Kidney (tissue), 14 donors: ENCODE data around the gene ANKRD11. TPM values are rescaled to one million over a fixed set of nuclear protein-coding genes. Genes with fewer than 3 reads are reported as not detected.

Experiments
- DNase-seq, 5 donors: peaks; one replicate each; pipeline ENCODE4 v3.0.0-alpha.2; 2013 to 2020
- FAIRE-seq: peaks from 2 replicates; lab custom pipeline; 2012; peaks lifted over from hg19 to GRCh38; lab: Jason Lieb, UNC
- H3K27ac ChIP-seq, 2 donors: one replicate each; pipeline ENCODE4 v1.7.0; 2013; ENCODE audit warnings: low read depth in 2 of 2, low read length in 2 of 2, inconsistent platforms in 1 of 2
- H3K27me3 ChIP-seq: one replicate; pipeline ENCODE4 v1.7.1; 2013; ENCODE audit warnings: low read length, inconsistent platforms; ENCODE audit not compliant: control insufficient read depth, insufficient read depth
- H3K36me3 ChIP-seq, 3 donors: one replicate each; pipeline versions ENCODE4 v1.7.0 to v1.7.1; 2013; ENCODE audit warnings: low read length in 3 of 3, control low read depth in 1 of 3, inconsistent platforms in 1 of 3; ENCODE audit not compliant: insufficient read depth in 3 of 3, control insufficient read depth in 2 of 3
- H3K4me1 ChIP-seq, 3 donors: one replicate each; pipeline versions ENCODE4 v1.7.0 to v1.7.1; 2013; ENCODE audit warnings: low read length in 3 of 3, inconsistent platforms in 1 of 3, low read depth in 1 of 3; ENCODE audit not compliant: control insufficient read depth in 2 of 3, insufficient read depth in 2 of 3
- H3K4me3 ChIP-seq, 3 donors: one replicate each; pipeline versions ENCODE4 v1.7.0 to v1.8.1; 2013; ENCODE audit warnings: low read length in 3 of 3, control low read depth in 1 of 3, inconsistent platforms in 1 of 3
- H3K9ac ChIP-seq, 3 donors: one replicate each; pipeline versions ENCODE4 v1.7.0 to v1.7.1; 2013; ENCODE audit warnings: low read length in 3 of 3, control low read depth in 1 of 3, inconsistent platforms in 1 of 3
- H3K9me3 ChIP-seq, 3 donors: one replicate each; pipeline versions ENCODE4 v1.7.0 to v1.7.1; 2013; ENCODE audit warnings: low read length in 3 of 3, control low read depth in 1 of 3, inconsistent platforms in 1 of 3; ENCODE audit not compliant: control insufficient read depth in 2 of 3, insufficient read depth in 1 of 3
- intact Hi-C: fragments of 100-400 bp; cut with DNase I; formaldehyde crosslinking; loops from one replicate; pipeline ENCODE4 v1.11.1; 2022
- polyA plus RNA-seq: library from polyadenylated mRNA; stranded (reverse); fragments of 350-450 nt; fragmentation: Illumina TruSeq; extraction: RNeasy Lipid Tissue Mini Kit (QIAGEN cat#74804); gene quantifications from one replicate; pipeline ENCODE4 v1.2.3, GENCODE V29; 2014; ENCODE audit warnings: low read depth, low replicate concordance; ENCODE audit not compliant: insufficient read depth
- total RNA-seq: library from RNA; stranded (reverse); fragmentation: NEBNext Ultra II Directional; extraction: Animal tissue kit (Norgen Biotek cat#: 25700); gene quantifications from one replicate; pipeline ENCODE4 v1.2.1, GENCODE V29; 2021
- TF ChIP-seq, protein P1 (sequence below): IDR thresholded peaks from 3 replicates; pipeline ENCODE4 v1.5.1; 2012; ENCODE audit warnings: mild to moderate bottlenecking, moderate library complexity, borderline replicate concordance; ENCODE audit not compliant: insufficient read depth; ENCODE audit errors: extremely low read depth
- donor health status: control.
- donor health status: control.
- donor health status: control.
- donor health status: control.
- donor health status: control.
- donor health status: DM: yes; HTN: yes; CAD: no.
- donor health status: Normal renal cell carcinoma (clear cell type).

ANKRD11 gene
- total and polyA plus RNA-seq, 2 donors from 2014 or later: 36.2 to 154 TPM

DNA sequence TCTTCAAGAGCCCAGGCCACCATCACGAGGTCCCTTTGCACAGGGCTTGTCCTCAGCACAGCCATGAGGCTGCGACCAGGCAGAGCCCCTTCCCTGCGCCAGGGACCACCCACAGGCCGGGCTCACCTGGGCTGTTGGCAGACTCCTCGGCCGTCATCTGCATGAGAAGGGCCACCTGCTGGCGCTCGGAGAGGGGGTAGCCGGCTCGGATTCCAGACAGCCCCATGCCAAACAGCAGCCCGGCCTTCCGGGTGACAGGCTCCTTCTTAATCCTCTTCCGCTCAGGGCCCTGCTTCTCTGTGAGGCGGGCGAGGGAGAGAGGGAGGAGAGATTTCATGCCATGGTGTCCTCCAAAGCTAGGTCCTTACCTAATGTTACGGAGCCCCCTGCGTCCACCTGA lies 199.5 kb downstream of the ANKRD11 start:
- Histone ChIP-seq H3K4me1 (no peaks in the 10 kb centered on the region), H3K9ac (no peak overlapping the region), H3K36me3 (peaks cover 4 to 19% (median 16%) of the 10 kb centered on the region in 3 donors), H3K9me3 (no peaks in the 10 kb centered on the region), H3K27me3 (no peaks in the 10 kb centered on the region), H3K27ac (no peak overlapping the region), H3K4me3 (no peak overlapping the region)
- TF ChIP-seq, protein P1, sequence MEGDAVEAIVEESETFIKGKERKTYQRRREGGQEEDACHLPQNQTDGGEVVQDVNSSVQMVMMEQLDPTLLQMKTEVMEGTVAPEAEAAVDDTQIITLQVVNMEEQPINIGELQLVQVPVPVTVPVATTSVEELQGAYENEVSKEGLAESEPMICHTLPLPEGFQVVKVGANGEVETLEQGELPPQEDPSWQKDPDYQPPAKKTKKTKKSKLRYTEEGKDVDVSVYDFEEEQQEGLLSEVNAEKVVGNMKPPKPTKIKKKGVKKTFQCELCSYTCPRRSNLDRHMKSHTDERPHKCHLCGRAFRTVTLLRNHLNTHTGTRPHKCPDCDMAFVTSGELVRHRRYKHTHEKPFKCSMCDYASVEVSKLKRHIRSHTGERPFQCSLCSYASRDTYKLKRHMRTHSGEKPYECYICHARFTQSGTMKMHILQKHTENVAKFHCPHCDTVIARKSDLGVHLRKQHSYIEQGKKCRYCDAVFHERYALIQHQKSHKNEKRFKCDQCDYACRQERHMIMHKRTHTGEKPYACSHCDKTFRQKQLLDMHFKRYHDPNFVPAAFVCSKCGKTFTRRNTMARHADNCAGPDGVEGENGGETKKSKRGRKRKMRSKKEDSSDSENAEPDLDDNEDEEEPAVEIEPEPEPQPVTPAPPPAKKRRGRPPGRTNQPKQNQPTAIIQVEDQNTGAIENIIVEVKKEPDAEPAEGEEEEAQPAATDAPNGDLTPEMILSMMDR: no peak
- intact Hi-C loops: no loop called here
- DNase-seq (peak; percentile 59 to 81 (median 63)), FAIRE-seq (no peak)

DNA sequence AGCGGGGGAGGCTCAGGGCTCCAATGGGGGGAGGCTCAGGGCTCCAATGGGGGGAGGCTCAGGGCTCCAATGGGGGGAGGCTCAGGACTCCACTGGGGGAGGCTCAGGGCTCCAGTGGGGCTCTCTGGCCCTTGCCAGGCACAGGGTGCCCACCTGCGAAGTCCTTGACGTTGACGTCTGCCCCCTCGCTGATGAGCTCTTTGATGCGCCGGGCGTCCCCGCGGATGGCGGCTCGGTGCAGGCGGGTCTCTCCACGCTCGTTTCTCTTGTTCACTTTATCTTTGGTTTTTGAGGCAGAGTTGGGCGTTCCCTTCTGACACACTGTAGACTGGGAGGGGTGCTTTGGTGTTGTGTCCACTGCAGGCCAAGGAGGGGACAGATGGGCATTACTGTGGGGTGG lies 199.9 kb downstream of the ANKRD11 start:
- Histone ChIP-seq H3K4me1 (no peaks in the 10 kb centered on the region), H3K9ac (no peak overlapping the region), H3K36me3 (peaks cover 4 to 23% (median 20%) of the 10 kb centered on the region in 3 donors), H3K27ac (no peak overlapping the region), H3K9me3 (no peaks in the 10 kb centered on the region), H3K4me3 (no peak overlapping the region), H3K27me3 (no peaks in the 10 kb centered on the region)
- intact Hi-C loops: no loop called here
- FAIRE-seq: no peak
- TF ChIP-seq, protein P1: no peak
- DNase-seq: peak in 1 of 5 donors; percentile 47

DNA sequence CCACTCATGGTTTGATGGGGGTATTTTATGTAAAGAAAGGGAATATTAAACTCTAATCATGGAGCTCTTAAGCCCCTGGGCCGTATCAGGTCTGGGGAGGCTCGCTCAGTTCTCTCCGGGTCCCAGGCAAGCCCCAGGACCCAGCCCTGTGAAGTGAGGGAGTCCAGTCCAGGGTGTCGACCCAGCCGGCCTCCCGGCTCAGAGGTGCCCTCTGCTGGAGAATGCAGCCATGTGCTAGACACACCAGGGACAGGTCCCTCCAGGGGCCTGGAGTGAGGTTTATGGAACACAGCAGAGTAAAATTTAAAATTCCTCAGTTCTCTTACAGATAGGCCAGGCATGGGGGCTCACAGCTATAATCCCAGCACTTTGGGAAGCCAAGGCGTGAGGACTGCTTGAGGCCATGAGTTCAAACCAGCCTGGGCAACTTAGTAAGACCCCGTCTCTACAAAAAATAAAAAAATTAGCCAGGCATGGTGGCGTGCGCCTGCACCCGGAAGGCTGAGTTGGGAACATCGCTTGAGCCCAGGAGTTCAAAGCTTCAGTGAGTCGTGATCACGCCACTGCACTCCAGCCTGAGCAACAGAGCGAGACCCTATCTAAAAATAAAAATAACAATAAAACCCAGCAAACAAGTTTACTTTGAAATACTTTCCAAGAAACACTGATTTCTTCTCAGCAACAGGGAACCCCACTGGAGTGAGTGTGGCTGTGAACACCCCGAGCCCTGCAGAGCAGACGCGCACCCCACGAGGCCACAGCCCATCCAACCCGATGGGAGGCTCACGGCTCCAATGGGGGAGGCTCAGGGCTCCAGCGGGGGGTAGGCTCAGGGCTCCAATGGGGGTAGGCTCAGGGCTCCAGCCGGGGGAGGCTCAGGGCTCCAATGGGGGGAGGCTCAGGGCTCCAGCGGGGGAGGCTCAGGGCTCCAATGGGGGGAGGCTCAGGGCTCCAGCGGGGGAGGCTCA lies 200.6 kb downstream of the ANKRD11 start:
- intact Hi-C loops: no loop called here
- Histone ChIP-seq H3K27ac (no peak overlapping the region), H3K36me3 (peaks cover 4 to 30% (median 27%) of the 10 kb centered on the region in 3 donors), H3K4me3 (no peak overlapping the region), H3K4me1 (no peaks in the 10 kb centered on the region), H3K9ac (no peak overlapping the region), H3K9me3 (no peaks in the 10 kb centered on the region), H3K27me3 (no peaks in the 10 kb centered on the region)
- FAIRE-seq (no peak), DNase-seq (peak; percentile 71 to 83 (median 75))
- TF ChIP-seq, protein P1: peak; percentile 55
